HG03469 (cell line): ENCODE results near the gene CFAP299.

Experiments used
- ATAC-seq: cut with Tn5 transposase; IDR thresholded peaks from one replicate; pipeline ENCODE4 v1.9.1; 2021; ENCODE audit warnings: mild to moderate bottlenecking, moderate library complexity, moderate number of reproducible peaks; ENCODE audit not compliant: unreplicated experiment

Gene CFAP299

GRCh38 chr4:80806472-80806871 lies 470.9 kb downstream of the CFAP299 start:
- no peak for ATAC-seq

GRCh38 chr4:80809039-80809729 lies 473.7 kb downstream of the CFAP299 start:
- ATAC-seq = no peak

GRCh38 chr4:80811406-80811805 lies 475.9 kb downstream of the CFAP299 start:
- ATAC-seq = no peak

GRCh38 chr4:80812145-80812544 lies 476.6 kb downstream of the CFAP299 start:
- no peak for ATAC-seq

- no peak for ATAC-seq
Observed at GRCh38 chr4:80814266-80814665, 478.7 kb downstream of the CFAP299 start.

- ATAC-seq = no peak
Observed at GRCh38 chr4:80831383-80832361, 496.1 kb downstream of the CFAP299 start.

GRCh38 chr4:80839281-80839680 lies 503.8 kb downstream of the CFAP299 start:
- ATAC-seq = no peak

GRCh38 chr4:80839792-80840191 lies 504.3 kb downstream of the CFAP299 start:
- ATAC-seq = no peak

GRCh38 chr4:80840396-80840795 lies 504.9 kb downstream of the CFAP299 start:
- no peak for ATAC-seq

GRCh38 chr4:80841587-80842281 lies 506.2 kb downstream of the CFAP299 start:
- no peak for ATAC-seq

GRCh38 chr4:80846210-80846609 lies 510.7 kb downstream of the CFAP299 start:
- ATAC-seq = no peak

GRCh38 chr4:80852061-80852460 lies 516.5 kb downstream of the CFAP299 start:
- ATAC-seq = no peak

GRCh38 chr4:80873571-80873970 lies 538.0 kb downstream of the CFAP299 start:
- ATAC-seq = no peak

GRCh38 chr4:80874979-80875378 lies 539.4 kb downstream of the CFAP299 start:
- no peak for ATAC-seq

- ATAC-seq = peak; percentile 89
Observed at GRCh38 chr4:80875642-80876041, 540.1 kb downstream of the CFAP299 start.

GRCh38 chr4:80876810-80877209 lies 541.3 kb downstream of the CFAP299 start:
- peak; percentile 56 for ATAC-seq

GRCh38 chr4:80878218-80878617 lies 542.7 kb downstream of the CFAP299 start:
- ATAC-seq = no peak

- peak; percentile 83 for ATAC-seq
Observed at GRCh38 chr4:80897537-80898303, 562.2 kb downstream of the CFAP299 start.

GRCh38 chr4:80900908-80901307 lies 565.4 kb downstream of the CFAP299 start:
- ATAC-seq = no peak

- ATAC-seq = no peak
Observed at GRCh38 chr4:80903020-80903419, 567.5 kb downstream of the CFAP299 start.

- ATAC-seq = no peak
Observed at GRCh38 chr4:80909938-80910337, 574.4 kb downstream of the CFAP299 start.
